HS-27A (cell line): ENCODE results near the gene RARB.

Source experiments
- DNase-seq: peaks from one replicate; pipeline ENCODE4 v3.0.0-alpha.2; 2012; ENCODE audit warnings: low read depth, missing footprints

RARB gene

DNA sequence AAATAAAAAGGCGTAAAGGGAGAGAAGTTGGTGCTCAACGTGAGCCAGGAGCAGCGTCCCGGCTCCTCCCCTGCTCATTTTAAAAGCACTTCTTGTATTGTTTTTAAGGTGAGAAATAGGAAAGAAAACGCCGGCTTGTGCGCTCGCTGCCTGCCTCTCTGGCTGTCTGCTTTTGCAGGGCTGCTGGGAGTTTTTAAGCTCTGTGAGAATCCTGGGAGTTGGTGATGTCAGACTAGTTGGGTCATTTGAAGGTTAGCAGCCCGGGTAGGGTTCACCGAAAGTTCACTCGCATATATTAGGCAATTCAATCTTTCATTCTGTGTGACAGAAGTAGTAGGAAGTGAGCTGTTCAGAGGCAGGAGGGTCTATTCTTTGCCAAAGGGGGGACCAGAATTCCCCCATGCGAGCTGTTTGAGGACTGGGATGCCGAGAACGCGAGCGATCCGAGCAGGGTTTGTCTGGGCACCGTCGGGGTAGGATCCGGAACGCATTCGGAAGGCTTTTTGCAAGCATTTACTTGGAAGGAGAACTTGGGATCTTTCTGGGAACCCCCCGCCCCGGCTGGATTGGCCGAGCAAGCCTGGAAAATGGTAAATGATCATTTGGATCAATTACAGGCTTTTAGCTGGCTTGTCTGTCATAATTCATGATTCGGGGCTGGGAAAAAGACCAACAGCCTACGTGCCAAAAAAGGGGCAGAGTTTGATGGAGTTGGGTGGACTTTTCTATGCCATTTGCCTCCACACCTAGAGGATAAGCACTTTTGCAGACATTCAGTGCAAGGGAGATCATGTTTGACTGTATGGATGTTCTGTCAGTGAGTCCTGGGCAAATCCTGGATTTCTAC is at the start of gene RARB:
Gene RARB (plus strand): TSS at position 322 of the 847 bp plus-strand sequence. CDS start 469 bp downstream, at position 791.
- no peak for DNase-seq

GRCh38 chr3:25378786-25379311 is 49.2 kb upstream of the RARB start:
- no peak for DNase-seq

- no peak for DNase-seq
These were observed 47.8 kb upstream of the RARB start for GRCh38 chr3:25380222-25380739.

GRCh38 chr3:25381083-25381482 is 47.0 kb upstream of the RARB start:
- no peak for DNase-seq

DNA sequence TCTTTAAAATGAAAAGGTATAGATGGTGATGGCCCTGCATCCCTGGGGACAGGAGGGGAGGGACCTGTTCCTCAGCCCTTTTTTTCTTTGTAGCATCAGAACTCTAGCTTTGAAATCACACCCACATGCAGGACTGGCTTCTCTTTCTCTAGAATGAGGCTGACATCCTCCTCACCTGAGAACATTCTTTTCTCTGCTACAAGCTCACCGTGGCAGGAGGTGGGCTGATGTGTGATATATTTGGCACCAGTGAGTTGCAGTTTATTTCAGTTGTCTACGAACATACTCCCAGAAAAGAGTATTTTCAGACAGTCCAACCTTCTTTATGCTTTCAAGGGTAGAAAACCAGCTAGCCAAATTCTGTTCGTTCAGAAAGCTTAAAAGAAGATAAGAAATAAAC is 43.6 kb upstream of the RARB start:
- no peak for DNase-seq

DNA sequence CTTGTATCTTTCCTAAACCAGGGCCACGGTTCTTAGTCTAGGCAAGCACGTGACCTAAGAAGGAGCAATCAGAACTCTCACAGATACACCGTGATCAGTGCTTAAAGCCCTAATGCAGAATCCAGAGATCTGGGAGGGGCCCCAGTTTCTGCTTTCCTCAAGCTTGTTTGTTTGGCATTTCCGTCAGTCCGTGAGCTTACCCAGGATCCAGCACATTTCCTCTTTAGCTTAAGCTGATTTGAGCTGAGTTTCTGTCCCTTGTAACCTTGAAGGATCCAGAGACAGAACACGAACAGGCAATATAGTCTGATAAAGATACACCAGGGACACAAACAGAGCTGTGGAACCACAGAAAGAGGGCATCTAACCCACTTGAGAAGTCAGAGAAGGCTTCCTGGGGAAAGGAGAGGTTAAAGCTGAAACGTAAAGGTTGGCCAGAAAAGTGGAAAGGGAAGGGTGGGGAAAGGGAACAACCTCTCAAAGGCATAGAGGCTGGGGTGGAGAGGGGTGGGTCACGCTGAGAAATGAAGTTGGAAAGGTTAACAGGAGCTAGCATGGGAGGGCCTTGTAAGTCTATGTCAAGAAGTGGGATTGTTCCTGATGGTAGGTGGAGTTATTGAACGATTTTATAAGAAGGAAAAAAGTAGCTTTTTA is 42.1 kb upstream of the RARB start:
- DNase-seq = no peak

DNA sequence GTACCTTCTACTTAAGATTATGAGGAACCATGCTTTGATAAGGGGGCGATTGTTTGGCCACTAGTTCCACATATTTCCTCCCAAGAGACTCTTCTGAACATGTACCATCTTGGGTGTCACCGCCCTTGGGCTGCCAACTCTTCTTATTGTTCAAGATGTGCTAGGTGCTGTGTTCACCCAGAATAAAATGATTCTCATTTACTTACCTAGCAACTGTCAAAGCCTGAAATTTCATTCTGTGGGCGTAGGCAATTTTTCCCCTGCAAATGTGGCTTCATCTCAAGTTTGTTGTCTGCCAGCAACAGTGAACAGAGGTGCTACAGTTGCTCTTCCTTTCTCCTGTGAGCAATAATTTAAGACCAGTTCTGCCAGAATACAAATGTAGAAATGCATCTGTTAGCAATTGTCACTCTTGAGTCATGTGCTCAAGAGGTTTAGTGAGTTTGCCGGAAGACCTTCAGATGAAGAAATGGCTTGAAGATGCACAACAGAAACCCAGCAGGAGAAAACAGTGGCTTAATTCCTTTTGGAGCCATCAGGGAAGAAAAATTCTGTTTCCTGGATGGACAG is 41.3 kb upstream of the RARB start:
- no peak for DNase-seq

DNA sequence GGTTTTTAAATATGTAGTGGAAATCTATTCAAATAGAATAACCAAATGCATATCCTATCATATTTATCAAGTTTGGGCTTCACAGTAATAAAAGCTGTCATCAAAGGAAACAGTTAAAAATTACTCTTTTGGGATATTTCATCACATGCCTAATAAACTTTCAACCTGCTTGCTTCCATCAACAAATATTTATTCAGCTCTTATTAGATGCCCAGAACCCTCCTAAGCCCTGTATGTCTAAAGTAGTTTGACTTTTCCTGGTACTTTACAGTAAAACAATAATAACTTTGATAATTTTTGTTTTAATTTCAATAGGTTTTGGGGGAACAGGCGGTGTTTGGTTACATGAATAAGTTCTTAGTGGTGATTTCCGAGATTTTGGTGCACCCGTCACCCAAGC is 37.5 kb upstream of the RARB start:
- DNase-seq = no peak

- no peak for DNase-seq
These were observed 31.8 kb upstream of the RARB start for GRCh38 chr3:25396251-25396650.

DNA sequence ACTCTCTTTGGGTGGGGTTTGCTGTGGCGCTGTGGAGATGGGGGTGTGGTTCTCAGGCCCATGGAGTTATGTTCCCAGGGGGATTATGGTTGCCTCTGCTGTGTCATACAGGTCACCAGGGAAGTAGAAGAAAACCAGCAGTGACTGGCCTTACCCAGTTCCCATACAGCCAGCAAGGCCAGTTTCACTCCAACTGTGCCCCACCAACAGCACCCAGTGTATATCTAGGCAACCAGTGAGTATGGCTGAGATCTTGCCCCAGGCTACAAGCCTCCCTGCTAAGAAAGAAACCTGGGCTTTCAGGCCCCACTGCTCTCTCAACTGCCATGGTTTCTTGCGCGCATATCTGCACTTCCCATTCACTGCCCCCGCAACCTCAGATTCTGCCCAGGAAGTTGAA is 31.4 kb upstream of the RARB start:
- DNase-seq = no peak

DNA sequence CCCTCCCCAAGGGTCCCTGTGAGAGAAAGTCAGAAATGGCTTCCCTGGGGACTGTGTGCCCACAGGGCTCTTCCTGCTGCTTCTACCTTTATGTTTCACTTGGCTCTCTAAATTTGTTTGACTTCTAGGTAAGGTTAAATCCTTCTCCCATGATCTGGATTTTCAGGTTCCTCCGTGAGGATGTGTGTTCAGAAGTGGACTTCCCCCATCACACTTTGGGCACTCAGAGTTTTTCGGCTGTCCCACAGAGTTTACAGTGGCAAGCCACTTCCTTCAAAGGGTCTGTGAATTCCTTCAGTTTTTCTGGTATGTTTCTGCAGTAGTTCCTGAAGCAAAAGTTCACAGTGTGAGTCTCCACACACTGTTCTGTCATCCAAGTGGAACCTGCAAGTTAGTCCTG is 30.9 kb upstream of the RARB start:
- DNase-seq = no peak

- no peak for DNase-seq
These were observed 27.5 kb upstream of the RARB start for GRCh38 chr3:25400587-25400986.

- no peak for DNase-seq
These were observed 24.1 kb upstream of the RARB start for GRCh38 chr3:25403968-25404367.

GRCh38 chr3:25404569-25404968 is 23.5 kb upstream of the RARB start:
- no peak for DNase-seq

- DNase-seq = no peak
These were observed 22.7 kb upstream of the RARB start for GRCh38 chr3:25405335-25405734.

GRCh38 chr3:25410703-25411102 is 17.4 kb upstream of the RARB start:
- DNase-seq = no peak

DNA sequence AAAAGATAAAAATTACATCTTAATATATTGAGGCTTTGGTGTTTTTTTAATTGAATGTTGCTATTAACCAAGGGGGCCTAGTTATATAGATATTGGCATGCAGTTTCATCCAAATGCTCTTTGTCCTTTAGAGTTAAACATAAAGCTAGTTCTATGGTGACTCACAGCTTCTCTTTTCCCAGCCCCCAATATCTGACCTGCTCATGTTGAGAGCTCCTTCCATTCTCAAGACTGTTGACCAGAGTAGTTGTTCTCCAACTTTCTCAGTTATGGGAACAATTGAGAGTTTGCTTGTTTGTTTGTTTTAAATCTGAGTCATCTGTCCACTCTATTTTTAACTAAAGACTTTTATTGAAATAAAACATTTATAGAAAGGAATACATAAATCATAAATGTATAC is 15.8 kb upstream of the RARB start:
- DNase-seq = no peak

- no peak for DNase-seq
These were observed 11.9 kb upstream of the RARB start for GRCh38 chr3:25416176-25416575.

GRCh38 chr3:25418596-25418995 is 9.5 kb upstream of the RARB start:
- DNase-seq = no peak

DNA sequence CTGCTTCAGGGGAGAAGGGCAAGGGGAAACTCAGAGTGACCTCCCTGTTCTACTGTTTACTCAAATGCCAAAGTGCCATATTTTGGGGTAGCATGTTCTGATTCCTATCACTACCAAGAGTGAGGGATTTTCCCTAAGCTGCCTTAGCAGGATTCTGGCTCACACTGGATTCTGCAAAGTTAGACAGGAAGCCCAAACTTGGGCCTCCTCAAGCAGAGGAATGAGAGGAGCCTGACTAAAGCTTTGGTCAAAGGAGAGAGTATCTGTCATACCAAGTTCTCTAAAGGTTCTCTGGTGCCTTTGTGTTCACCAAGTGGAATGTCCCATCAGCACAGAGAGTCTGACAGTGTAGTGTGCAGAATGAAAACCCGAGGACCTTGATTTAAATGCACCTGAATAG is 8.8 kb upstream of the RARB start:
- no peak for DNase-seq

GRCh38 chr3:25420147-25420546 is 7.9 kb upstream of the RARB start:
- no peak for DNase-seq

- no peak for DNase-seq
These were observed 7.2 kb upstream of the RARB start for GRCh38 chr3:25420885-25421284.

DNA sequence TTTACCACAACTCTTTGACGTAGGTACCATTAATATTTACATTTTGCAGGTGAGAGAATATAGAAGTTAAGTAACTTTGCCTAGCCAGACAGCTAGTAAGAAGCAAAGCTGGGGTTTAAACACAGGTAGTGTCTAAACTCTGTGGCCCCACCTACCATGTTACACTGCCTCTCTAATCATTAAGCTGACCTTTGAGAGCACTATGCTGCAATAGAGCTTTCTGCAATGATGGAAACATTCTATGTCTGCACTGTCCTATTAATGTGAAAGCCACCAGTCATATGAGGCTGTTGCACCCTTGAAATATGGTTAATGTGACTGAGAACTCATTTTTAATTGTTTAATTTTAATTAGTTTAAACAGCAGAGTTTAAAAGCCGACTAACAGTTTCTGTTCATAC is 6.3 kb upstream of the RARB start:
- no peak for DNase-seq
